Progenitor cell of endocrine pancreas (in vitro differentiated cells): ENCODE results near the gene CD226. TPM values are rescaled to one million over a fixed set of nuclear protein-coding genes. Genes with fewer than 3 reads are reported as not detected.
A peak's percentile ranks its signal among the peaks of the same experiment; 100 is the strongest.
"Not testable (repeated sequence)": the region's sequence is repeated elsewhere in the genome, so short reads cannot be mapped to it uniquely, and the experiment has no call there.

Experiments
- DNase-seq: peaks from one replicate; pipeline ENCODE4 v3.0.0; 2021; ENCODE audit warnings: low spot score; ENCODE audit not compliant: unreplicated experiment
- H3K27ac Mint-ChIP-seq: 2 replicates; pipeline ENCODE4 v1.8.0; 2021; ENCODE audit warnings: mild to moderate bottlenecking, moderate library complexity, mixed read lengths
- H3K27me3 Mint-ChIP-seq: 2 replicates; pipeline ENCODE4 v1.8.0; 2021; ENCODE audit warnings: mixed read lengths
- H3K36me3 Mint-ChIP-seq: 2 replicates; pipeline ENCODE4 v1.8.0; 2022; ENCODE audit warnings: mixed read lengths; ENCODE audit not compliant: insufficient read depth
- H3K4me1 Mint-ChIP-seq: 2 replicates; pipeline ENCODE4 v1.8.0; 2021; ENCODE audit warnings: low read depth, mixed read lengths
- H3K4me3 Mint-ChIP-seq: 2 replicates; pipeline ENCODE4 v1.8.0; 2021; ENCODE audit warnings: low read depth, mild to moderate bottlenecking, moderate library complexity, mixed read lengths
- H3K9me3 Mint-ChIP-seq: 2 replicates; pipeline ENCODE4 v1.8.0; 2021; ENCODE audit warnings: low read depth, mixed read lengths
- CTCF ChIP-seq: fragments of 200-600 bp; sonication (generic); IDR thresholded peaks from one replicate; pipeline ENCODE4 v1.5.0; 2021; ENCODE audit warnings: antibody characterized with exemption, mild to moderate bottlenecking; ENCODE audit not compliant: unreplicated experiment
- total RNA-seq: library from RNA; stranded (reverse); gene quantifications from 2 replicates; pipeline ENCODE4 v1.2.1, GENCODE V29; 2021

Gene CD226
- total RNA-seq, 1 donor from 2014 or later: 0.55 TPM

- peaks cover 13% of the 10 kb centered on the region for H3K9me3 Mint-ChIP-seq
- no peaks in the 10 kb centered on the region for H3K4me1 Mint-ChIP-seq
- H3K27me3 Mint-ChIP-seq: no peaks in the 10 kb centered on the region
Observed at GRCh38 chr18:69900941-69901340, 46.7 kb downstream of the CD226 start.

GRCh38 chr18:69899154-69899923 lies 48.3 kb downstream of the CD226 start:
- H3K27me3 Mint-ChIP-seq: not testable (repeated sequence)
- peak overlapping the region; percentile 29 for H3K27ac Mint-ChIP-seq

More at GRCh38 chr18:69900941-69901340, 46.7 kb downstream of the CD226 start:
- no peak overlapping the region for H3K27ac Mint-ChIP-seq
- no peaks in the 10 kb centered on the region for H3K36me3 Mint-ChIP-seq
- H3K4me3 Mint-ChIP-seq: no peak overlapping the region
- DNase-seq: no peak
- TF ChIP-seq CTCF: no peak

GRCh38 chr18:69898241-69898861 lies 49.3 kb downstream of the CD226 start:
- Mint-ChIP-seq H3K27ac (no peak overlapping the region), H3K9me3 (peaks cover 13% of the 10 kb centered on the region), H3K4me1 (no peaks in the 10 kb centered on the region), H3K36me3 (no peaks in the 10 kb centered on the region), H3K4me3 (no peak overlapping the region), H3K27me3 (no peaks in the 10 kb centered on the region)
- no peak for DNase-seq
- TF ChIP-seq CTCF: no peak

More at GRCh38 chr18:69899154-69899923, 48.3 kb downstream of the CD226 start:
- H3K36me3 Mint-ChIP-seq, DNase-seq, H3K4me1 Mint-ChIP-seq, H3K4me3 Mint-ChIP-seq: not testable (repeated sequence)
- H3K9me3 Mint-ChIP-seq: peaks cover 13% of the 10 kb centered on the region

GRCh38 chr18:69897397-69898108 lies 50.1 kb downstream of the CD226 start:
- Mint-ChIP-seq H3K27ac (no peak overlapping the region), H3K36me3 (no peaks in the 10 kb centered on the region), H3K27me3 (no peaks in the 10 kb centered on the region), H3K4me1 (no peaks in the 10 kb centered on the region), H3K9me3 (peaks cover 13% of the 10 kb centered on the region), H3K4me3 (no peak overlapping the region)
- no peak for DNase-seq
- no peak for TF ChIP-seq CTCF

GRCh38 chr18:69895066-69896047 lies 52.3 kb downstream of the CD226 start:
- H3K4me1 Mint-ChIP-seq: peaks cover 1% of the 10 kb centered on the region
- peaks cover 14% of the 10 kb centered on the region for H3K9me3 Mint-ChIP-seq
- no peak overlapping the region for H3K4me3 Mint-ChIP-seq
- no peaks in the 10 kb centered on the region for H3K27me3 Mint-ChIP-seq
- TF ChIP-seq CTCF: no peak
- DNase-seq: no peak
- no peaks in the 10 kb centered on the region for H3K36me3 Mint-ChIP-seq
- H3K27ac Mint-ChIP-seq: no peak overlapping the region
